GM15510 (cell line): ENCODE measurements around the gene ZFP36L2.

ENCODE experiments used
- POLR2A ChIP-seq: IDR thresholded peaks from 3 replicates; pipeline ENCODE4 v1.6.1; 2011; ENCODE audit warnings: borderline replicate concordance; ENCODE audit not compliant: insufficient read length; ENCODE audit errors: extremely low read depth

ZFP36L2 gene

GRCh38 chr2:43196768-43197587 lies 29.4 kb downstream of the ZFP36L2 start:
- no peak for TF ChIP-seq POLR2A

DNA sequence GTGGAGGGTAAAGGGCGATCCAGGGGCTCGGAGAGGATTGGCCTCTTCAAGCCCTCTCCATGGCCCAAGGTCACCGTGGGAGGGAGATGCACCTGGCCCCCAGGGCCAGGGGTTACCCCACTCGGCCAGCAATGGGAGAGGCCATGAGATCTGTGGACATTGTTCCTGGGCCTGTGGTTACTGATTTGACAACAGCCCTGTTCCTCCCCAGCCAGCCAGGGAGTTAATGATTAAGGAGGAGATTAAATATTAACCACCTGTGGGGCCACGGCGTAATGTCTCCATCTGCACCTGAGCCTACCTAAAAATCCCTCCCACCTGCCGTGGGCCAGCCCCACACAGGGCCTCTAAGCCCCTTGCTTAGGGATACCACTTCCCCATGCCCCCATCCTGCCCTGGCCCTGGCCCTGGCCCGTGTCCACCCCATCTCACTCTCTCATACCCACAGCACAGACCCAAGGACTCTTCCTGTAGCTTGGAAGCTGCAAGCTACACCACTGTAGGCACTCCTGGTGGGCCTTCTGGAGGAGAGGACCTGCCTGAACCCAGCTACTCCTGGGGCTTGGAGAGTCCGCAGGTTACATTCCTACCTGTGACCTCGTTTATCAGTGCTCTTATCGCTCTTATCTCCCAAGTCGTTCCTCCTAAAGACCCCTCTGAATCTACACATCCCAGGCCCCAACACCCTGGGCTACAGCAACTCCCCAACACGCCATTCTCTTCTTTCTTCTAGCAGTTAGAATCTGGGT lies 32.1 kb downstream of the ZFP36L2 start:
- TF ChIP-seq POLR2A, result no peak

- TF ChIP-seq POLR2A, result no peak
These were observed 32.7 kb downstream of the ZFP36L2 start for GRCh38 chr2:43193652-43194120.

DNA sequence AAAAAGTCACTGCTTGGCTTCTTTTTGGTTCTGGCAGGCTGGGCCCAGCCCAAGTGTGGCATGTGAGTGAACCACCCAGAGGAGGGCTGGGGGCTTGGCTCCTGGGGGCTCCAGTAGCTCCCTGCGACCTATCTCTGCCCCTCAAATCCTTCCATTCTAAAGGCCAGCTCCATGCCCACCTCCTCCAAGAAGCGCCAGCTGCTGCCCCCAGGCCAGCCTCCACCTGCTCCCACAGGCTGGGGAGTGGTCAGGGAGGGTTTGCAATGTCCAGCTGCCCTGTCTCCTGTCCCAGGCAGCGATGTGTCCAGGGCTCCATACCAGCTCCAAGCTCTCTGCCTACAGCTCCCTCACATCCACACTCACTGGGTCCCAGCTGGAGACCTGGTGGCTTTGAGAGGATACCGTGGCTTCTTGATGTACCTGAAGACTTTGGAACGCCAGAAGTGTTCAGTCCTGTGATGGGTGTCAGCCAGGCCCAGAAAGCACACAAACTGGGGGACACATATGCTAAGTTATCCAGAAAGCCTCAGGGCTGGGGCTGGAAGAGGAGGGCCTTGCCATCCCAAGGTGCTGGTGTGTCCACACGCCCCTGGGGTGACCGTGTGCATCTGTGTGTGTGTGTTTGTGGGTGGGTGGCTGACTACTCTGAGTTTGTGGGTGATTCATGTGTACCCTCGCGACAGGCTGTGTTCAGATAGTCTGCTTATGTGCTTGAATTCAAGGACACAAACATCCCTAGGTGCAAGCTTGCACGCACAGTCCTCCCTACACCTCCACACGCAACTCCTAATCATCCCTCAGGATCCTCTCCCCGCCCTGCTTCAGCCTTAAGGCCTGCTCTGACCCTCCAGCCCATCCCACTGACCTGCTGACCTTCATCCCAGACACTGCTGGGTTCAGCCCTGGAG lies 33.4 kb downstream of the ZFP36L2 start:
- no peak for TF ChIP-seq POLR2A

- TF ChIP-seq POLR2A, result no peak
These were observed 34.4 kb downstream of the ZFP36L2 start for GRCh38 chr2:43191947-43192516.

- TF ChIP-seq POLR2A, result no peak
These were observed 35.9 kb downstream of the ZFP36L2 start for GRCh38 chr2:43190311-43191052.

DNA sequence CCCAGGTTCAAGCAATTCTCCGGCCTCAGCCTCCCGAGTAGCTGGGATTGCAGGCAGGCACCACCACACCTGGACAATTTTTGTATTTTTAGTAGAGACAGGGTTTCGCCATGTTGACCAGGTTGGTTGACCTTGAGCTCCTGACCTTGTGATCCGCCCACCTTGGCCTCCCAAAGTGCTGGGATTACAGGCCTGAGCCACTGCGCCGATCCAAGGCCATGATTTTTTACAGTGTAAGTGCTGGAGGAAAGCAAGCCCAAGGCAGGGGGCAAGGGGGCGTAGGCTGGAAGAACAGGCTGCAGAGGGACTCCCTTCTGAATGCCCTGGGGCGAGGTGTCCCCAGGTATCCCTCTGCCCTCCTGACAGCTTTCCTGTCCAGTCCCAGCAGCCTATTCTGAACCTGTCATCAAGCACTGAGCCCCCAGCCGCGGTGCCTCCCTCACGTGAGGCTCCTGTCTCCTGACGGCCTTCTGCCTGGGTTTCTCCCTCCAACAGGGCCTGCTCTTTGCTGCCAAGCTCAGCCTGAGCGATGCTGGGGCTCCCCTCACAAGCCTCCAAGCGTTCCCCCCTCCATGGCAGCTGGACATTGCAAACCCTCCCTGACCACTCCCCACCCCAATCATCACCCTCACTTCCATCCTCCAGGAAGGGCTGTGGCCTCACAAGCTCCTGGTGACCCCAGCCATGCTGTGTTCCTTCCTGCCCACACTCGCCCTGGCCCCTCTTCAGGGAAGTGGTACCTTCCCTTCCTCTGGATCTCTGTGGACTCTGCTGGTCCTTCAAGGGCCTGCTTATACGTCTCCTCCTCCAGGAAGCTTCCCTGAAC lies 37.6 kb downstream of the ZFP36L2 start:
- TF ChIP-seq POLR2A, result no peak

DNA sequence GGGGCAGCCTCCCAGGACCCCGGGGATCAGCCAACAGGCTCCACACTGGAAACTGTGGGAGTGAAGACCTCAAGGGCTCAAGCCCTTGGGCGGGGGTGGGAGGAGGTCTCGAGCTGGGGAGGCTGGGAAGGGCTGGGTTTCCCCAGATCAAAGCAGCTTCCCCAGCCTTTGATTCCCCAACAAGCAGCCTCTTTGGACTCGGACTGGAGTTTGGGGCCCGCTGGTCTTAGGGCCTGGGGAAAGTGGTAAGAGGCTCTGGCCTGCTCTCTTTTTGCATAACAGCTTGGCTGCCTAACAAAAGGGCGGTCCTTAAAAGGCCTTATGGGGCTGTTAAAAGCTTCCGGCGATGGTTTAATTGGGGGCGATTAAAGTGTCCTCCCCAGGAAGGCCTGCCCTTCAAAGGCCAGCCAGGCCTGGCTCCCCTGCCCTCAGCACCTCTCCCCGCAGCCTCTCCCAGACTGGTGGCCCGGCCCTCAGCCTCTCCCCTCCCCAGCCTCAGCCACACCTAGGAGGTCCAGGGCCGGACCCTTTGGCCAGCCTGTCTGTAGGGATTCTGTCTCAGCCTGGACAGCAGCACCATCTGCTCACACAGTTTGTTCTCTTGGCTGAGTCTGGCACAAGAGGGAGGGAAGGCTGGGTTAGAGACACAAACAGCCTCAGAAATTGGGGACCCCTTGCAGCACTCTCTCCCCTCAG lies 39.6 kb downstream of the ZFP36L2 start:
- no peak for TF ChIP-seq POLR2A

DNA sequence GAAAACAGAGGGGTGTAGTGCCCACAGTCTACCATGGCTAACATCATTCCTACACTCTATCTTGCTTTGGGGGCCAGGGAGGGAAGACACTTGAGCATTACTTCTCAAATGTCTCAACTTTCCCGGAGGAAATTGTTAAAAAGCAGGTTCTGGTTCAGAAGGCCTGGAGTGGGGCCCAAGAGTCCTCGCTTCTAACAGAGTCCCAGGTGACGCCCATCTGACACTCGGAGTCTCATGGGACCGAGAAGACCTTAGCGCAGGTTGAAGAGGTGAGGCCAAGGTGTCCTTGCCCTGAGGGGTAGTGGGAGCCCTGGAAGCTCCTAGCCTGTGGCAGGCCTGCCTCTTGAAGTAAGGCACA lies 40.1 kb downstream of the ZFP36L2 start:
- no peak for TF ChIP-seq POLR2A

DNA sequence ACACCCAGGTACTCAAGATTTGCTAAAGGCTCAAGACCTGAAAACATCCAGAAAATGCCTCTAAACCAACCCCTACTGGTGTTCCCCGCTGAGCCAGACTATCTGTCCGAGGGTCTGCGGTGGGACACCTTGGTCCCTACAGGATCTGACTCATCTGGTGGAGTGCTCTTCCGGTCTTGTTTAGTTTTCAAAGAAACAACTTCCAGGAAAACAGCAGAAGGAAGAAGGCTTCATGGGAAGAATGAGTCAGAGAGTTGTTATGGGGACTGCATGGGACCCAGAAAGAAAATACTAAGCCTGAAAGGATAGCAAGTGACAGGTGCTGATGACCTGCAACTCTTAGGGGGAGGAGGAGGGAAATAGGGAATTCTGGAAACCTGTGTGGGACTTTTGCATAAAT lies 41.3 kb downstream of the ZFP36L2 start:
- no peak for TF ChIP-seq POLR2A

GRCh38 chr2:43184339-43184895 lies 42.0 kb downstream of the ZFP36L2 start:
- TF ChIP-seq POLR2A, result no peak

DNA sequence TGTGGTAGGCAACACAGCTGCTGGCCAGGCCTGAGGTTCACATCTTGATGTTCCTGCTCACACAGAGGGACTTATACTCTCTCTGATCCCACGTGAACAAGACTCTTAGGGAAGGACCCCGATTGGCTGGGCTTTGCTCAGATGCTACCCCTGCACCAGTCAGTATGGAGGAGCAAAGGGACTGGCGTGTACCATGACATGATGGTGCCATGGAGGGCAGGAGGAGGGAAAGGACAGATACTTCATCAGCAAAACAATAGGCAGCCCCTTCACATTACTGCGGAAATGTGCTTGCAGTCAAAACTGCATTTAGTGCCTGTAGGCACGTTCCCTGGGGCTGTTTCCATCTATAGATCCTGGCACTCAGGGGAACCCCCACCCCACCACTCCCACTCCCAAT lies 42.7 kb downstream of the ZFP36L2 start:
- TF ChIP-seq POLR2A, result no peak

DNA sequence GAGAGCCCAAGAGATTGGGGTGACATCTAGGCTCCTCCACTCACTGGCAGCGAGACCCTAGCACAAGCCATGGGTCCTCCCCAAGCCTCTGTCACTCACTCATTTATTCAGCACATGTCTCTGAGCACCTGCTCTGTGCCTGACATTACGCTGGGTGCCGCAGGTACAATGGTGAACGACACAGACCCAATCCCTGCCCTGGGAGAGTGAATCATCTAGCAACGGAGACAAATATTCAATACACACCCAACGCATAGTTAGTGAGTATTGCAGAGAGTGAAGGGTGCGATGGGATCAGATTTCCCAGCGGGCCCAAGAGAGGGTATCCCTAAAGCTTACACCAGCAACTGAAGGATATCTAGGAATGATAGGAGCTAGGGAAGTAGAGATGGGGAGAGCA lies 45.5 kb downstream of the ZFP36L2 start:
- TF ChIP-seq POLR2A, result no peak

DNA sequence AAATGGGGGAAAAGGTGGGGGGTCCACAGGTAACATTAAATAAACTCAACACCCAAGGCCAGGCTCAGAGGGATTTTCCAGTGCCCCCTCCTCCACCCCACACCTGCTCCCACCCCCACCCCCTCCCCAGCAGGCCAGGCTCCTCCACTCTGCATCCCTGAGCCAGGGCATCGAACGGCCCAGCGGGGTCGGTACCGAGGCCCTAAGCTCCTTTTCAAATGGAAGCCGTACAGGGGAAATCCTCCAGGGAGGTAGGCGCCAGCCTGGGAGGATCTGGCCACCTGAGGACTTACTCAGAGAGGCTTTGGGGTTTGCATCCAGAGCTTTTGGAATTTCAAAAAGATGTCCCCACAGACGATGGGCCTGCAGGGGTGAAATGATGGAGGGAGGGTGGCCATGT lies 46.5 kb downstream of the ZFP36L2 start:
- no peak for TF ChIP-seq POLR2A
